UCSD-AML1 (cell line): ENCODE results near the gene PTCHD4.
"Not testable (repeated sequence)": the region's sequence is repeated elsewhere in the genome, so short reads cannot be mapped to it uniquely, and the experiment has no call there.

Source experiments
- DNase-seq: peaks from one replicate; lab custom pipeline; 2025; ENCODE audit not compliant: unreplicated experiment; lab: John Stamatoyannopoulos, UW

Gene PTCHD4

DNA sequence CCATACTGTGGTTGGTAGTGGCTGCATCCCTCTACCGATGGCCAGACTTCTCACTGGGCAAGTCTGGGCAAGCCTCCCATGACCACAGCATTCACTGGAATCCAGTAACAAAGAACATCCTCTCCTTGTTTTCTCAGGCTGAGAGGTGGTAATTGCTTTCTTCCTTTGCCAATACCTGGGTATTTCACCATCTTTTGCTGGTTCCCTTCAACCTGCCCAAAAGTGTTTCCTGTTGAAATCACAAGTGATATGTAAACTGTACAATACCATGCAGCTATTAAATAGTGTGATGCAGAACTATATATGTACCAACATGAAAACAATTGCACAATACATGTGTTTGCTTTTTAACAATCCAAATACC lies at the start of gene PTCHD4:
Gene PTCHD4, minus strand, starts transcription at position 55 of the 364 bp plus-strand sequence. CDS start 42,240 bp downstream, outside the sequence.
- DNase-seq, result peak; percentile 14

DNA sequence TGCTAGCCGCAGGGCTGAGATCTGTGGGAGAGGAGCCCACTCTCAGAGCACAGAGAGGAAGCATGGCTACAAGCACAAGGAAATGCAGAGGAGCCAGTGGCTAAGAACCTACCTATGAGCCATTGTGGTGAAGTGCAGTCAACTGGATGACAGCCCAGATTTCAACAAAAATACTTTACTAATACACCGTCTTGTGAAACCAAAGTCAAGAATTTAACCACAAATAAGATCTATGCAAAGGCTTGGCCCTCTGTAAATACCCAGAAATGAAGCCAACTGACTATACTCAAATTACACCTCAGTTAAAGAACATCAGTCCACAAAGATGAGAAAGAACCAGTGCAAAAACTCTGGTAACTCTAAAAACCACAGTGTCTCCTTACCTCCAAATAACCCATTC lies 40.1 kb upstream of the PTCHD4 start:
- DNase-seq, result no peak

DNA sequence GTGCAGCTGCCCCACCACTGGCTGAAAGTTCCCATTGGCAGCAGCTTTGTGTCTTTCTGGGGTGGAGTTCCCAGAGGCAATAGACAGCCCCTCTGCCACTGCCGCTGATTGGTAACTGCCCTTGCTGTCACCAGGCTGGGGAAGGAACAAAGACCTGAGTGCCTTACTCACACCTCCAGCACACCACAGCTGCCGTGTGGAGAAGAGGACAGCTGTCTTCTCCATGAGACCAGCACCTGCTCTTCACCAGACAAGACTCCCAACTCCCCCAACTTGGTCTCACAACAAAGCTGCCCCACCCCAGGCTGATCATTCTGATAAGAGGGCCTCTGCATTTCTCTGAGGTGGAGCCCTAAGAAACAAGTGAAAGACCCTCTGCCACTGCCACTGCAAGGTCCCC lies 39.7 kb upstream of the PTCHD4 start:
- DNase-seq, result no peak

DNA sequence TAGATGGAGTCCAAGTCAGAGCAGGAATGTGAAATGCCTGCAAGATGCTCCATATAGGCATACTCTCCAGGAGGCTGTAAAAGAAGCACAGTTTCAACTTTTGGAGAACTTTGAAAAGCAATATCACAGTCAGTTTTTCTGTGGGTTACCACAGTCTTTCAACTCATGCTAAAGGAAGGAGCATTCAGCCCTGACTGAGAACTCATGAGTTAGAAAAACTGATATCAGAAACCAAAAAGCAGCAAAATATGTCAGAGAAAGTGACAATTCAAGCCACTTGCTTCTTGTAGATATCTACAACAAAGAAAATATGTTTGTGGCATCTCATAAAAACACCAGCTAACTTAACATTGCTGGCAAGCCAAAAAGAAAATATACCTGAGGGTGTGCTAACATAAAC lies 36.1 kb upstream of the PTCHD4 start:
- DNase-seq, result no peak

DNA sequence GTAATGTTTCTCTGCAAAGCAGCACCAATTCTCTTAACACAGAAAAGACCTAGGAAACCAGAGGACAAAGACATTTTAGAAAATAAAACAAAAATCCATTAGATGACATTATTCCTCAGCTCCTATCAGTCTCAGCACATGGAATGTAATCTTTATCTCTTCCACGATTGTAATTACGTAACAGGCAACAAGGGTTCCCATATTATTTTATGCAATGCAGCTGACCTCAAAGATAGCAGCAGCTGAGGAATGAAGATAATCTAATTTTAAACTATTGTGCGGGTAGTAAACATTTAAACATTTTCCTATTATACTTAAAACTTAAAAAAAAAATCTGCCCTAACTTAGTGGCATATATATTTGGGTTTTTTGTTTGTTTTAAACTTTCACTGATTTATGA lies 33.0 kb upstream of the PTCHD4 start:
- no peak for DNase-seq

DNA sequence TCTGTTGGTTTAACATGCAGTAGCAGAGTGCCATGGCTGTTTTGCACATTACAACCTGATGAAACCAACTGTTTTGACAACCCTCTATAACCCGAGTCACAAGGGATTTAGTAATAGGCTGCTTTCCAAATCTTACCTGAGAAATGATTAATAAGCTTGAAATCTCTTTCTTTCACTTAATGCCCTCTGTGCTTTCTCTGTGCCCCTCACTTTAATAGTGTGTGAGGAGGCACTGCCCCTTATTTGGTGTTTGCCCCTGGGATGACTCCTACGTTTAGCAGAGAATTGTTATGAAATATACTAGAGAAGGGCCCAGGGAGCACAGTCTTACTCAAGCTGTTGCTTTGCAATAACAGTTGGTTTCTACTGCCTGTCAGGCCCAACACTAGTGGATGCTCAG lies 31.0 kb upstream of the PTCHD4 start:
- no peak for DNase-seq

DNA sequence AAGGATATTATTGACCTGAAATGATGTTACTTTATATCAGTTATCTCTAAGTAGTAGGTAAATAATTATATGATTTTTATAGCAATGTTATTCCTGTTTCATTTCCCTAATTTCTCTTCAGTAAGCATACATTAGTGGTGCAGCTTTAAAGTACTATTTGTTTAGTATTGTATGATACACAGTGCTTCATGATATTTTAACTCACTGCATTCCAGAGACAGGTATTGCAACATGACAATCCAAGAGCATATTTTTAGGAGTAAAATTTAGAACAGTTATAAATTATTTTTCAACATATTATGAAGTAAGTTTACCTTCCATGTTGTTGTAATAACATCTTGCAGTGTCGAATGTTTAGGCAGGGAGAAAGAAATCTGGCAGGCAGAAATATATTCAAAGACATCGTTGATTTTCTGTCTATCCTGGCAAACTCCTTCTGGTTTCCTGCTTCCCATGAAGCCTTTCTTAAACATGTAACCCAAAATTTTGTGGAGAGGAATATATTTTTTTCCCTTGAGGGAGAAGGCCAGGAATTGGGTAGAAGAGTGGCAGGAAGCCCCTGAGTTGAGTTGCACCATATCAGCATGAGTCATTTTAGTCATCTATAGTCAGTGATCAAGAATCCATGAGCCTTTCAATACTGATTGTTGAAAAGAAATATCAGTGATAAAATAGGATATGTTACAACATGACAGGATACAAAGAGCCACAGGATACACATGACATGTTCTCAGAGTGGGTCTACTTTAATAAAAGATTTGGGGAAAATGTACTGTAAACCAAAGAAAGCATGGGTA lies 29.0 kb upstream of the PTCHD4 start:
- DNase-seq, result no peak

DNA sequence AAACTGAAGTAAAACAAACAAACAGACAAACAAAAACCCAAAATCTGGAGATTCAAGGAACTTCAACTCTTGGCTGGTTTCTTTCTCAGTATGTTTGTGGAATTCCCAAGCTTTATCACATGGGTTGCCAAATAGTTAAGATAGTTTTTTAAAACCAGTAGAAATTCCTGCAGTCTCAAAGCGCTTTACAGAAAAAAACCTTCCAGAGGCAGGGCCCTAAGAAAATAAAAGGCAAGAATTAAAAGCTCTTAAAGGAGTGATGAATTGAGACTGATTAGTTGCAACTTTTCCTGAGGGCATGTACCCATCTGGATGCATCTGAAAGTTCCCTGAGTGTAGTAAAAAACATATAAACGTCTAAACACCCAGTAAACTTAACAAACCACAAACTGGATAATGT lies 25.9 kb upstream of the PTCHD4 start:
- DNase-seq, result no peak

DNA sequence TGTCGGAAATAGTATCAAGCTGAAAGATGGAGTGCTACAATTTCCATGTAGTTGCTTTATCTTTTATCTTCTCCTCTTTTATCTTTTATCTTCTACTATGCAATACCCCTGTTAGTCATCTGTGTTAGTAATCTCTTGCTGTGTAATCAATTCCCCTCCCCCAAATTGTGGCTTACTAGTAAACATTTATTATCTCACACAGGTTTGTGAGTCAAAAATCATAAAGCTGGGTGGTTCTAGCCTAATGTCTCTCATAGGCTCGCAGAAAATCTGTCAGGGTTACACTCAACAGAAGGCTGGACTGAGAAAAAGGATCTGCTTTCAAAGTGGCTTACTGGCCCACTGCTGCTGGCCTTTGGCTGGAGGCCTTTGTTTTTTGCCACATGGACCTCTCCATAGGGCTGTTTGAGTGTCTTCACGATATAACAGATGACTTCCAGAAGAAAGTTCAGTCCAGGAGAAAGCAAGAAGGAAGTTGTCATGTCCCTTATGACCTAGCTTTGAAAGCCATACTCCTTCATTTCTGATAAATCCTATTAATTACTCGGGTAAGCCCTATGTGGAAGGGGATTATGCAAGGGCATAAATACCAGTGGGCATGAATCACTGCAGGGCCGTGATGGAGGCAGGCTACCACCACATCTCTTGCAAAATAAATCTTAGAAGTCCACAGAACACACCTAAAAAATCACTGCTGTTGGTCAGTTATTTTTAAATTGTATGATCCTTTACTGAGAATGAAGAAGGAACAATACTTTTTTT lies 24.5 kb upstream of the PTCHD4 start:
- DNase-seq, result no peak

DNA sequence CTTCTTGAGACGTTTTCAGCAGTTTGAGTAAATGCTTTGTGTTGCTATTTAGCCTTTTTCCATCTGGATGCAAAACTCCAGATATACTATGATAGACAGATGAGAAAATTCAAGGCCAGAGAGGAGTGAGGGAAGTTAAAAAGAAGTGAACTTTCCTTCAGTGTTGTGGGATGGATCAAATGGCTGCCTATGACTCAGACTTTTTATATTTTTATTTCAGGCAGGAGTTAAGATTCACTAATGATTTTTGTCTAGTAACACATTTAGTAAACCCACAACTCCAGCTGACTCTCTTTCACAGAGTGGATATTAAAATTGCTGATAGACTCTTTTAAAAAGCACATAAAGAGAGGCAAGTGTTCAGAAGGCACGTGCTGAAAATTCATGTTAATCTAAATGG lies 23.2 kb upstream of the PTCHD4 start:
- no peak for DNase-seq

DNA sequence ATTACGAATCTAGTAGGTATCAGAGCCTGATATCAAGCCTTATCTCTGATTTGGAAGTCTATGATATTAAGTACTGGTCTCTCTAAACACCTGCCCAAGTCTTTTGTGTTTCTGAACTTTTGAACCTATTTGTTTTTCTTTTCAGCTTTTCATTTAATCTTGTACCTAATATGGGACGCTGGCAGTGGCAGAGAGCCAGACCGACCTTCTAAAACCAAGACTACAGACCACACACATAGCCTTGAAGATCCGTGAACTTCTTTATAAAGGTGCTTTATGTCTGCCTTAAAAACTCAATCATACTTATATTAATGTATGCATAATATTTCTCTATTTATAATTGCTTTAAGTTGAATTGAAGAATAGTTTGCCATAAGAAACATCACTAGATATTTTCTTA lies 12.6 kb upstream of the PTCHD4 start:
- DNase-seq, result no peak

DNA sequence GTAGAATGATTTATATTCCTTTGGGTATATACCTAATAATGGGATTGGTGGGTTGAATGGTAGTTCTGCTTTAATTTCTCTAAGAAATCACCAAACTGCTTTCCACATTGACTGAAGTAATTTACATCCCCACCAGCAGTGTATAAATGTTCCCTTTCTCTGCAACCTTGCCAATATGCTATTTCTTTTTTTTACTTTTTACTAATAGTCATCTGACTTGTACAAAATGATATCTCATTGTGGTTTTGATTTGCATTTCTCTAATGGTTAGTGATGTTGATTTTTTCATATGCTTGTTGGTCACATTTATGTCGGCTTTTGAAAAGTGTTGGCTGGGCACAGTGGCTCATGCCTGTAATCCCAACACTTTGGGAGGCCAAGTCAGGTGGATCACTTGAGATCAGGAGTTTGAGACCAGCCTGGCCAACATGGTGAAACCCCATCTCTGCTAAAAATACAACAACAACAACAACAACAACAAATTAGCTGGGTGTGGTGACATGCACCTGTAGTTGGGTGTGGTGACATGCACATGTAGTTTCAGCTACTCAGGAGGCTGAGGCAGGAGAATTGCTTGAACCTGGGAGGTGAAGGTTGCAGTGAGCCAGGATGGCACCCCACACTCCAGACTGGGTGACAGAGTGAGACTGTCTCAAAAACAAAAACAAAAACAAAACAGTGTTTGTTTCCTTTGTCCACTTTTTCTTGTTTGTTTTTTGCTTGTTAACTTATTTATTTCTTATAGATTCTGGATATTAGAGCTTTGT lies 11.2 kb upstream of the PTCHD4 start:
- DNase-seq, result not testable (repeated sequence)

DNA sequence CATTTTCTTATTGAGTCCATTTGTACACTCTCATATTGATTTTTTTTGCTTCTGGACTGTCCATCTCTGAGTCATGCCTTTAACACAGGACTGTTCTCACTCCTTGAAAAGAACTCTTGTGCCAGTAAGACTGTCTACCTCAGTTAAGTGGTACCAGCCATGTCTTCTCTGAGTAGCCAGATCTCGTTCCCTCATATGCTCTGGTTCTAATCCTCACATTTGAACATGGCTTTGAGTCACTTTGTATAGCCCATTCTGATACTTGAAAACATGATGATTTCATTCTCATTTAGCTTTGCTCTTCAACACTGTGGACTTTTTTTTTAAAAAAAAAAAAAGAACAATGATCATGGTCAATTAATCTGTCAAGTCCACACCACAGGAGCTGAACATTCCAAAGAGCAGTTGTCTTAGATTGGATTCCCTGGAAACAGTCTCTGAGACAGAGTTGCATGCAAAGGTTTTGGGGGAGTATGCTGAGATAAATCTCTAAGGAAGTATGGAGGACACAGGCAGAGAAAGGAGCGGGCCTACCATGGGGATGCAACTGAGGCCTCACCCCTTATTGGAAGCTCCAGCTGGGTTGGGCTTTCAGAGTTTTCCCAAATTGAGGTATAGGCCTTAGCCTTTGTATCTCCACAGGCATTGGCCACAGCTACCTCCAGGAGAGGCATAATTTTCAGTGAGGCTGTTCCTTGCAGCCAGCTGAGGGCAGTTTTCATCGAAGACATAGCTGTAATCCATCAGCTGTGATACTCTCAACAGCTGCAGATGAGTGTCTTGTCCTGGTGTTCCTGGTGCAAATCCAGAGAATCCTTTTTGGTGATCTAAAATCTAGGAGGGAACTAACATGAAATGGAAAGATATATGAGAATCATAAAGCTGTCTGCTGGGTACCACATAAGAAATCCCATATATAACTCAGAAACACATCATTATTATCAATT lies 6.0 kb upstream of the PTCHD4 start:
- no peak for DNase-seq

DNA sequence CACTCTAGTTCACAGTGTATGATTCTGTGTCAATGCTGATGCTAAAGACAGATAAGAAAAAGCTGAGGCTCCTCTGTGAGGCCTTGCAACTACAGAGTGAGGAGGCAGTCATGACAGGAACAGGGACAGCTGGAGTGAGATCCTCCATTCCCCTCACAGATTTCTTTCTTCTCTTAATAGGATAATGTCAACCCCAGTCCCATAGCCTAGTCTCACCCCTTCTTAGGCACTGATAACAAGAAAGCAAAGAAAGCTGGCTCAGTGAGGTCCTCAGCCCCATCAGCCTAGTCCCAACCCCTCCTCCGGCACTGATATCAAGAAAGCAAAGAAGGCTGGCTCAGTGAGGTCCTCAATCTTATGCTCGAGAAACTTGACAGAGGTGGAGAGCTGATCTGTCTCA lies 2.1 kb upstream of the PTCHD4 start:
- DNase-seq, result no peak

DNA sequence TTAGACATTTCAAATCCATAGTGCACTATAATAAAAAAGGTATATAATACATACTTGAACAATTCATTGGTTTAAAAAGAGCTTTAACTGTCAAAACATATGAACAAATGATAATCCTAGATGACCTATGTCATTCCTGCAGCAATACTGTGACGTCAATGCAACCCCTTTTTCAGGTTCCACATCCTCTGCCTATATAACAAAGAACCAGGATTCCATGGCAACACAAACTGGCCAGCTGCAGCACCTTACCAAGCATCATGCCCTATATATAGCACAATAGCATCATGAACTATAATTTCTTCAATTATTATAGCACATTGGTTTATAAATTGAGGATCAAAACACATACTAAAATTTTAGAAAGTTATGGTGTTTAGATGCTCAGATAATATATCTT lies 578 bp upstream of the PTCHD4 start:
- no peak for DNase-seq

DNA sequence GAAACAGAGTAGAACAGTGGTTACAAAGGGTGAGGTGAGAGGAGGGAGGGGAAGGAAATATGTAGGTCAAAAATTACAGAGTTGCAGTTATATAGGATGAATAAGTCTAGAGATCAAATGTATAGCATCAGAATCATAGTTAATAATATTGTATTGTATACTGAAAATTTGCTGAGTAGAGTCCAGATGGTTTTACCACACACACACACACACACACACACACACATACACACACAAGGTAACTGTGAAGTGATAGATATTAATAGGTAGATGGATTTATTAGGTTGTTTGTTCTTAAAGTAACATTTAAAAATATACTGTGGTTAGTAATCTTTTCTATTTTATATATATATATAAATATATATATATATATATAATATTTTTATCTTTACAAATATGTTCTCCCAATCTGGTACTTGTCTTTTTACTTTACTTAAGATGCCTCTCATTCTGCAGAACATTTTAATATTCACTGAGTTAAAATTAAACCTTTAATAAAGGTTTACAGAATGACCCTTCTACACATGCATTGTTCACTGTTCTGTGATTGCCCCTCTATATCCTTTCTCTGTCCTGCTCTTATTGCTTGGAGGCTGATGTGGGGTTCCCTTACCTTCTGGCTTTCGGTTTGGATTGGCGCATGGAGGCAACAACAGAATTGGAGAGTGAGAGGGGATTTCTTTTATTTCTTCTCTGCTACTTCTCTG lies 408 bp downstream of the PTCHD4 start:
- no peak for DNase-seq

DNA sequence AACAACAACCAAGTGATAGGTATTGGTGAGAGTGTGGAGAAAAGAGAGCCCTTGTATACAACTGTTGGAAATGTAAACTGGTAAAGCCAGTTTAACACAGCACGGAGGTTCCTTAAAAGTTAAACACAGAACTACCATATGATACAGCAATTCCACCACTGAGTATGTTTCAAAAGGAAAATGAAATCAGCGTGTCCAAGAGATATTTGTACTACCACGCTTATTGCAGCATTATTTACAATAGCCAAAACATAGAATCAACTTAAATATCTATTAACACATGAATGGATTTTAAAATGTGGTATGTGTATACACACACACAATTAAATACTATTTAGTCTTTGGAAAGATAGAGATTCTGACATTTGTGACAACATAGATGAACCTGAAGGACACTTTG lies 1.1 kb downstream of the PTCHD4 start:
- no peak for DNase-seq

DNA sequence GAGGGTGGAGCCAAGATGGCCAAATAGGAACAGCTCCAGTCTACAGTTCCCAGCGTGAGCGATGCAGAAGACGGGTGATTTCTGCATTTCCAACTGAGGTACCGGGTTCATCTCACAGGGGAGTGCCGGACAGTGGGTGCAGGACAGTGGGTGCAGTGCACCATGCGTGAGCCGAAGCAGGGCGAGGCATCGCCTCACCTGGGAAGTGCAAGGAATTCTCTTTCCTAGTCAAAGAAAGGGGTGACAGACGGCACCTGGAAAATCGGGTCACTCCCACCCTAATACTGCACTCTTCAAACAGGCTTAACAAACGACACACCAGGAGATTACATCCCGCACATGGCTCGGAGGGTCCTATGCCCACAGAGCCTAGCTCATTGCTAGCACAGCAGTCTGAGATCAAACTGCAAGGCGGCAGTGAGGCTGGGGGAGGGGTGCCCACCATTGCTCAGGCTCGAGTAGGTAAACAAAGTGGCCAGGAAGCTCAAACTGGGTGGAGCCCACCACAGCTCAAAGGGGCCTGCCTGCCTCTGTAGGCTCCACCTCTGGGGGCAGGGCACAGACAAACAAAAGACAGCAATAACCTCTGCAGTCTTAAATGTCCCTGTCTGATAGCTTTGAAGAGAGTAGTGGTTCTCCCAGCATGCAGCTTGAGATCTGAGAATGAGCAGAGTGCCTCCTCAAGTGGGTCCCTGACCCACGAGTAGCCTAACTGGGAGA lies 8.4 kb downstream of the PTCHD4 start:
- not testable (repeated sequence) for DNase-seq

DNA sequence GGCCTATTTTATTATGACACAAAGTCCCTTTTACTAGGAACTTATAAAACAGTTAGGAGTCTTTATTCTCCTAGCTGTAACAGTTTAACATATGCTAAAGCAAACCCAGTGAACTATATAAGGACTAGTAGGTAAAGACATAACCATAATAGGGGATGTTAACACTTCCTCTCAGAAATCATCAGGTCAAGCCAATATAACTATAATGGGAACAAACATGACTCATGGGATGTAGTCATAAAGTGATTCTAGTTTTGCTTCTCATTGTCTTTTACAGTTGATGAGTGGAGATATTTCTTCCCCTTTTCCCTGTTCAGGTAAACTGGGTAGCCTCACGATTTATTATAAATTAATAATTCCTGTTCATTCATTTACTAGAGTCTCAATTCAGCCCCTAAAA lies 9.7 kb downstream of the PTCHD4 start:
- no peak for DNase-seq

DNA sequence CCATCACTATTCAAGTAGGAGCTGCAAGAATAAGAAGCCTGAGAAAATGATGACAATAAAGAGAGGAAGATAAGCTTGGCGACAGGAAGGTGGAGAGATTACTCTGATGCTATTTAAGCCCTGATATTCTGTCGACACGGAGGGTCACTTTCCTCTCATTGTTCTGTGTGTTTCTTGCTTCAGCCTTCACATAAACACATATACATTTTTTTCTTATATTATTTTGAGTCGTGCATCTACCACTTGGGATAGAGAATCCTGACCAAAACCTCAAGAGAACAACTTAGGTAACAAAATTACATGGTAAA lies 10.5 kb downstream of the PTCHD4 start:
- no peak for DNase-seq
